K562 (cell line): ENCODE results near the gene TEX51. TPM values are rescaled to one million over a fixed set of nuclear protein-coding genes. Genes with fewer than 3 reads are reported as not detected.

ENCODE experiments used
- ATAC-seq: fragments of 200-7000 bp; cut with Tn5 transposase; 3 replicates; pipeline ENCODE4 v1.9.1; 2020; ENCODE audit warnings: moderate library complexity
- BruUV-seq: library from RNA; stranded (reverse); fragments of 400-500 nt; replicated peaks from 2 replicates; lab custom pipeline; 2021; lab: Mats Ljungman, UMichigan
- CTCF ChIA-PET: fragments of 300-600 bp; formaldehyde crosslinking; extraction: SDS; loops from one replicate; lab custom pipeline; 2021; ENCODE audit warnings: low intra/inter-chr PET ratio; lab: Yijun Ruan, JAX
- POLR2A ChIA-PET: fragments of 300-600, 350-650 bp; sonication (Branson Sonifier 250); formaldehyde crosslinking; extraction: SDS; loops from one replicate; lab custom pipeline; 2021; ENCODE audit warnings: antibody characterized with exemption, inconsistent platforms; lab: Yijun Ruan, JAX
- DNase-seq, 4 experiments: peaks; one replicate each; pipeline versions ENCODE4 v3.0.0 to v3.0.0-alpha.2; 2011 to 2018; ENCODE audit warnings: low spot score in 3 of 4, mixed read lengths in 3 of 4; ENCODE audit errors: extremely low read depth in 1 of 4
- FAIRE-seq: peaks from 2 replicates; lab custom pipeline; 2011; peaks lifted over from hg19 to GRCh38; lab: Jason Lieb, UNC
- H2AFZ ChIP-seq: 2 replicates; pipeline ENCODE4 v1.6.0; 2011; ENCODE audit warnings: low read depth, low read length, control low read depth, inconsistent platforms
- H3K27ac ChIP-seq: fragments of 200-600 bp; 3 replicates; pipeline ENCODE4 v1.8.0; 2011; ENCODE audit warnings: low read depth, mild to moderate bottlenecking, control low read depth, inconsistent platforms, low read length, moderate library complexity, mixed read lengths; ENCODE audit errors: extremely low read depth
- H3K27me3 ChIP-seq, 2 experiments: fragments of 300-600 bp in 1 of 2; 2 replicates in 1 of 2; 3 replicates in 1 of 2; pipeline versions ENCODE4 v1.6.0 to v1.8.0; 2011; ENCODE audit warnings: inconsistent platforms in 2 of 2, low read length in 2 of 2, mild to moderate bottlenecking in 1 of 2, mixed read lengths in 1 of 2, moderate library complexity in 1 of 2; ENCODE audit not compliant: control insufficient read depth in 2 of 2, insufficient read depth in 2 of 2
- H3K36me3 ChIP-seq: fragments of 300-600 bp; 3 replicates; pipeline ENCODE4 v1.8.0; 2011; ENCODE audit warnings: mild to moderate bottlenecking, low read length, inconsistent platforms; ENCODE audit not compliant: control insufficient read depth, insufficient read depth
- H3K4me1 ChIP-seq, 2 experiments: fragments of 200-600 bp in 1 of 2; replicated peaks in 1 of 2; 2 replicates in 1 of 2; 3 replicates in 1 of 2; pipeline versions ENCODE4 v1.5.1 to v1.8.0; 2011; ENCODE audit warnings: inconsistent platforms in 2 of 2, low read length in 2 of 2, mild to moderate bottlenecking in 1 of 2, mixed read lengths in 1 of 2, moderate library complexity in 1 of 2; ENCODE audit not compliant: control insufficient read depth in 2 of 2, insufficient read depth in 2 of 2
- H3K4me2 ChIP-seq: 2 replicates; pipeline ENCODE4 v1.6.1; 2011; ENCODE audit warnings: low read length, control low read depth, inconsistent platforms, mixed read lengths; ENCODE audit not compliant: insufficient read depth
- H3K4me3 ChIP-seq: fragments of 200-600 bp; sonication (generic), shearing (Covaris generic); 2 replicates; pipeline ENCODE4 v1.5.1; 2016; ENCODE audit warnings: control low read depth, inconsistent platforms
- H3K79me2 ChIP-seq: fragments of 200-600 bp; 3 replicates; pipeline ENCODE4 v1.8.0; 2011; ENCODE audit warnings: low read length, inconsistent platforms; ENCODE audit not compliant: control insufficient read depth, insufficient read depth
- H3K9ac ChIP-seq, 2 experiments: 2 replicates each; pipeline versions ENCODE4 v1.6.0 to v1.6.1; 2011; ENCODE audit warnings: low read depth in 2 of 2, low read length in 2 of 2, control low read depth in 1 of 2, inconsistent platforms in 1 of 2, mild to moderate bottlenecking in 1 of 2, mixed read lengths in 1 of 2; ENCODE audit not compliant: insufficient read depth in 1 of 2
- H3K9me1 ChIP-seq: one replicate; pipeline ENCODE4 v1.6.0; 2011; ENCODE audit warnings: inconsistent platforms, mild to moderate bottlenecking, low read length, moderate library complexity; ENCODE audit not compliant: control insufficient read depth, insufficient read depth
- H3K9me3 ChIP-seq: replicated peaks from 2 replicates; pipeline ENCODE4 v1.5.1; 2011; ENCODE audit warnings: low read depth, low read length, inconsistent platforms; ENCODE audit not compliant: control insufficient read depth, insufficient read depth
- H4K20me1 ChIP-seq: replicated peaks from 2 replicates; pipeline ENCODE4 v1.6.1; 2011; ENCODE audit warnings: low read length, inconsistent platforms, mixed read lengths; ENCODE audit not compliant: control insufficient read depth, insufficient read depth
- CREB5 ChIP-seq: fragments of 250-450 bp; sonication (Bioruptor Pico); IDR thresholded peaks from 2 replicates; pipeline ENCODE4 v1.5.0; 2020; ENCODE audit warnings: mild to moderate bottlenecking
- HSF4 ChIP-seq: fragments of 250-450 bp; sonication (Bioruptor Pico); IDR thresholded peaks from 2 replicates; pipeline ENCODE4 v2.1.2; 2022; ENCODE audit warnings: mild to moderate bottlenecking, moderate library complexity, borderline replicate concordance
- RBBP5 ChIP-seq: fragments of 200-600 bp; sonication (generic); IDR thresholded peaks from 2 replicates; pipeline ENCODE4 v1.6.1; 2012; ENCODE audit warnings: borderline replicate concordance, mild to moderate bottlenecking, low read length, control low read depth, inconsistent platforms; ENCODE audit not compliant: insufficient read depth, poor library complexity, severe bottlenecking
- WGBS: fragments of 100-300 bp; shearing (Covaris generic); methylation state at CpG from one replicate; pipeline ENCODE4 v1.1.6; 2016; ENCODE audit warnings: low coverage, mixed read lengths; ENCODE audit not compliant: insufficient coverage; ENCODE audit errors: missing lambda C conversion rate; 5-methylcytosine and 5-hydroxymethylcytosine counted together
- in situ Hi-C: fragments of 300-500 bp; cut with MboI; formaldehyde crosslinking; loops from 4 replicates; pipeline ENCODE4 v1.15.0; 2018; ENCODE audit warnings: inconsistent platforms, mixed read lengths
- intact Hi-C: fragments of 100-400 bp; cut with micrococcal nuclease; formaldehyde crosslinking; loops from 2 replicates; pipeline ENCODE4 v1.14.2; 2022
- polyA plus RNA-seq, 8 experiments: library from polyadenylated mRNA; depleted of rRNA in 4 of 8; stranded (reverse) in 5 of 8; unstranded in 3 of 8; fragments of >200 nt; fragmentation: Nextera tagmentation in 2 of 8; fragmentation: Illumina TruSeq in 1 of 8; extraction: Ambion mirVana in 2 of 8; extraction: Trizol in 1 of 8; gene quantifications; 2 replicates each; pipeline versions ENCODE4 v1.2.1 to v1.2.3, GENCODE V29; 2011 to 2014; ENCODE audit warnings: inconsistent platforms in 1 of 8, missing spikeins in 1 of 8
- total RNA-seq, 7 experiments: library from RNA; depleted of rRNA in 6 of 7; stranded (reverse); fragments of >200 nt in 6 of 7; fragmentation: Illumina TruSeq in 2 of 7; extraction: Trizol in 2 of 7; gene quantifications; 2 replicates each; pipeline versions ENCODE4 v1.2.1 to v1.2.3, GENCODE V29; 2011 to 2021; ENCODE audit warnings: low replicate concordance in 1 of 7
- TF ChIP-seq, protein P1 (sequence below): sonication (generic); formaldehyde crosslinking; IDR thresholded peaks from 2 replicates; pipeline ENCODE4 v1.8.1; 2023; ENCODE audit warnings: mild to moderate bottlenecking, missing genetic modification reagents

Gene TEX51
- total and polyA plus RNA-seq, 9 of the 15 experiments (the other 6 are each of a cell fraction or from before 2014, with no cell fraction given): not detected

GRCh38 chr2:126947103-126947429, 48.4 kb downstream of the TEX51 start:
- Histone ChIP-seq H2AFZ (no peak overlapping the region), H3K4me1 (no peaks in the 10 kb centered on the region), H3K9me3 (no peaks in the 10 kb centered on the region; the same call in none of the 2 replicates), H3K9ac (no peak overlapping the region), H4K20me1 (no peaks in the 10 kb centered on the region), H3K4me2 (no peak overlapping the region), H3K36me3 (no peaks in the 10 kb centered on the region), H3K4me3 (no peak overlapping the region), H3K27ac (no peak overlapping the region), H3K79me2 (no peaks in the 10 kb centered on the region), H3K9me1 (no peaks in the 10 kb centered on the region), H3K27me3 (no peaks in the 10 kb centered on the region; a peak in 1 of 5 replicates)
- DNase-seq: no peak
- intact Hi-C loops (no loop called here), in situ Hi-C loops (no loop called here)
- POLR2A ChIA-PET: interaction anchor here (1.3 kb wide), 1 partner anchor 13 kb away, joined by 4 read pairs; no protein-coding TSS in a partner anchor
- WGBS: 6% methylated on average over 6 of the region's 6 CpGs
- CTCF ChIA-PET: no interaction called here
- no peak for FAIRE-seq
- BruUV-seq: no TSS peak
- TF ChIP-seq, protein P1, sequence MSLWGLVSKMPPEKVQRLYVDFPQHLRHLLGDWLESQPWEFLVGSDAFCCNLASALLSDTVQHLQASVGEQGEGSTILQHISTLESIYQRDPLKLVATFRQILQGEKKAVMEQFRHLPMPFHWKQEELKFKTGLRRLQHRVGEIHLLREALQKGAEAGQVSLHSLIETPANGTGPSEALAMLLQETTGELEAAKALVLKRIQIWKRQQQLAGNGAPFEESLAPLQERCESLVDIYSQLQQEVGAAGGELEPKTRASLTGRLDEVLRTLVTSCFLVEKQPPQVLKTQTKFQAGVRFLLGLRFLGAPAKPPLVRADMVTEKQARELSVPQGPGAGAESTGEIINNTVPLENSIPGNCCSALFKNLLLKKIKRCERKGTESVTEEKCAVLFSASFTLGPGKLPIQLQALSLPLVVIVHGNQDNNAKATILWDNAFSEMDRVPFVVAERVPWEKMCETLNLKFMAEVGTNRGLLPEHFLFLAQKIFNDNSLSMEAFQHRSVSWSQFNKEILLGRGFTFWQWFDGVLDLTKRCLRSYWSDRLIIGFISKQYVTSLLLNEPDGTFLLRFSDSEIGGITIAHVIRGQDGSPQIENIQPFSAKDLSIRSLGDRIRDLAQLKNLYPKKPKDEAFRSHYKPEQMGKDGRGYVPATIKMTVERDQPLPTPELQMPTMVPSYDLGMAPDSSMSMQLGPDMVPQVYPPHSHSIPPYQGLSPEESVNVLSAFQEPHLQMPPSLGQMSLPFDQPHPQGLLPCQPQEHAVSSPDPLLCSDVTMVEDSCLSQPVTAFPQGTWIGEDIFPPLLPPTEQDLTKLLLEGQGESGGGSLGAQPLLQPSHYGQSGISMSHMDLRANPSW (CRISPR knock-in tag): no peak
- TF ChIP-seq RBBP5 (no peak), HSF4 (CRISPR knock-in tag) (no peak), CREB5 (no peak)
- no peak for ATAC-seq
